HL-60 (cell line): ENCODE data around the gene KIF25.

Source experiments
- DNase-seq, 2 experiments: peaks; one replicate each; pipeline ENCODE4 v3.0.0-alpha.2; 2010 to 2020; ENCODE audit warnings: low read depth in 1 of 2, low spot score in 1 of 2
- H3K27ac ChIP-seq: fragments of 250-450 bp; sonication (Bioruptor Pico); replicated peaks from 2 replicates; pipeline ENCODE4 v1.5.1; 2020; ENCODE audit warnings: mild to moderate bottlenecking, moderate library complexity
- H3K27me3 ChIP-seq: fragments of 250-450 bp; sonication (Bioruptor Pico); 2 replicates; pipeline ENCODE4 v1.5.1; 2021; ENCODE audit warnings: mild to moderate bottlenecking, moderate library complexity; ENCODE audit not compliant: insufficient read depth, poor library complexity, severe bottlenecking
- H3K4me3 ChIP-seq: replicated peaks from 2 replicates; pipeline ENCODE4 v1.5.1; 2011; ENCODE audit warnings: mild to moderate bottlenecking, control low read depth, low read length; ENCODE audit not compliant: insufficient read depth
- GABPA ChIP-seq: IDR thresholded peaks from 2 replicates; pipeline ENCODE4 v1.6.1; 2012; ENCODE audit warnings: low read depth
- POLR2AphosphoS5 ChIP-seq: IDR thresholded peaks from 2 replicates; pipeline ENCODE4 v1.6.1; 2012; ENCODE audit warnings: low read depth
- REST ChIP-seq: IDR thresholded peaks from 2 replicates; pipeline ENCODE4 v1.6.1; 2012; ENCODE audit warnings: low read depth; ENCODE audit not compliant: insufficient replicate concordance
- SPI1 ChIP-seq: IDR thresholded peaks from 2 replicates; pipeline ENCODE4 v1.6.1; 2012; ENCODE audit warnings: low read depth, mild to moderate bottlenecking, borderline replicate concordance
- TF ChIP-seq, protein P1 (sequence below): IDR thresholded peaks from one replicate; pipeline ENCODE4 v1.5.1; 2011; ENCODE audit warnings: low read length, control low read depth, inconsistent platforms; ENCODE audit not compliant: insufficient read depth

The KIF25 gene

GRCh38 chr6:167996424-167997199 is 859 bp upstream of the KIF25 start:
- Histone ChIP-seq H3K4me3 (no peak overlapping the region), H3K27ac (no peak overlapping the region), H3K27me3 (no peaks in the 10 kb centered on the region)
- DNase-seq: no peak
- no peak for TF ChIP-seq POLR2AphosphoS5
- TF ChIP-seq REST: no peak
- TF ChIP-seq SPI1: no peak
- TF ChIP-seq GABPA: no peak
- TF ChIP-seq, protein P1, sequence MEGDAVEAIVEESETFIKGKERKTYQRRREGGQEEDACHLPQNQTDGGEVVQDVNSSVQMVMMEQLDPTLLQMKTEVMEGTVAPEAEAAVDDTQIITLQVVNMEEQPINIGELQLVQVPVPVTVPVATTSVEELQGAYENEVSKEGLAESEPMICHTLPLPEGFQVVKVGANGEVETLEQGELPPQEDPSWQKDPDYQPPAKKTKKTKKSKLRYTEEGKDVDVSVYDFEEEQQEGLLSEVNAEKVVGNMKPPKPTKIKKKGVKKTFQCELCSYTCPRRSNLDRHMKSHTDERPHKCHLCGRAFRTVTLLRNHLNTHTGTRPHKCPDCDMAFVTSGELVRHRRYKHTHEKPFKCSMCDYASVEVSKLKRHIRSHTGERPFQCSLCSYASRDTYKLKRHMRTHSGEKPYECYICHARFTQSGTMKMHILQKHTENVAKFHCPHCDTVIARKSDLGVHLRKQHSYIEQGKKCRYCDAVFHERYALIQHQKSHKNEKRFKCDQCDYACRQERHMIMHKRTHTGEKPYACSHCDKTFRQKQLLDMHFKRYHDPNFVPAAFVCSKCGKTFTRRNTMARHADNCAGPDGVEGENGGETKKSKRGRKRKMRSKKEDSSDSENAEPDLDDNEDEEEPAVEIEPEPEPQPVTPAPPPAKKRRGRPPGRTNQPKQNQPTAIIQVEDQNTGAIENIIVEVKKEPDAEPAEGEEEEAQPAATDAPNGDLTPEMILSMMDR: no peak

GRCh38 chr6:167998215-167998614 is 744 bp downstream of the KIF25 start:
- Histone ChIP-seq H3K4me3 (no peak overlapping the region), H3K27me3 (no peaks in the 10 kb centered on the region), H3K27ac (no peak overlapping the region)
- DNase-seq: no peak
- TF ChIP-seq, protein P1: no peak
- no peak for TF ChIP-seq GABPA
- no peak for TF ChIP-seq POLR2AphosphoS5
- TF ChIP-seq REST: no peak
- no peak for TF ChIP-seq SPI1

GRCh38 chr6:168000198-168001028 is 2.9 kb downstream of the KIF25 start:
- DNase-seq: no peak
- H3K4me3 ChIP-seq: no peak overlapping the region
- no peak for TF ChIP-seq POLR2AphosphoS5
- TF ChIP-seq SPI1: no peak
- TF ChIP-seq, protein P1: no peak
- TF ChIP-seq GABPA: no peak
- TF ChIP-seq REST: no peak
- no peaks in the 10 kb centered on the region for H3K27me3 ChIP-seq
- no peak overlapping the region for H3K27ac ChIP-seq
